GM12878 (cell line): ENCODE data around the gene GAS2. TPM values are rescaled to one million over a fixed set of nuclear protein-coding genes. Genes with fewer than 3 reads are reported as not detected.

Source experiments
- ASH2L ChIP-seq: fragments of 300-600, 200-600 bp; sonication (generic); IDR thresholded peaks from 2 replicates; pipeline ENCODE4 v1.6.1; 2017; ENCODE audit warnings: low read depth, mild to moderate bottlenecking, borderline replicate concordance
- CBFB ChIP-seq: IDR thresholded peaks from 2 replicates; pipeline ENCODE4 v1.6.1; 2016; ENCODE audit warnings: antibody characterized with exemption, low read depth
- EGR1 ChIP-seq, 2 experiments: IDR thresholded peaks; 1 replicate in 1 of 2; 2 replicates in 1 of 2; pipeline ENCODE4 v1.6.1; 2011 to 2012; ENCODE audit warnings: low read depth in 2 of 2, low read length in 2 of 2, borderline replicate concordance in 1 of 2, mild to moderate bottlenecking in 1 of 2, moderate library complexity in 1 of 2
- KAT2A ChIP-seq: conservative IDR thresholded peaks from 2 replicates; pipeline ENCODE4 v1.6.1; 2011; ENCODE audit warnings: low read depth, low read length; ENCODE audit not compliant: control insufficient read depth
- KDM1A ChIP-seq: fragments of 200-600 bp; sonication (generic); IDR thresholded peaks from 2 replicates; pipeline ENCODE4 v1.6.1; 2016; ENCODE audit warnings: borderline replicate concordance
- KLF5 ChIP-seq: fragments of 450-650 bp; IDR thresholded peaks from 2 replicates; pipeline ENCODE4 v1.6.1; 2014; ENCODE audit warnings: mild to moderate bottlenecking; ENCODE audit not compliant: partially characterized antibody
- MXI1 ChIP-seq: fragments of 150-350 bp; IDR thresholded peaks from 2 replicates; pipeline ENCODE4 v1.6.1; 2011; ENCODE audit warnings: low read depth, mild to moderate bottlenecking, inconsistent platforms, low read length, improper control_type of control experiment
- NFXL1 ChIP-seq: fragments of 450-650 bp; IDR thresholded peaks from 2 replicates; pipeline ENCODE4 v1.6.1; 2017; ENCODE audit warnings: antibody characterized with exemption, mild to moderate bottlenecking, borderline replicate concordance
- NRF1 ChIP-seq: conservative IDR thresholded peaks from 2 replicates; pipeline ENCODE4 v1.6.1; 2011; ENCODE audit warnings: mild to moderate bottlenecking, low read depth, low read length, improper control_type of control experiment
- POLR2AphosphoS2 ChIP-seq: IDR thresholded peaks from 2 replicates; pipeline ENCODE4 v1.6.1; 2011; ENCODE audit warnings: low read depth, mild to moderate bottlenecking, low read length, improper control_type of control experiment, moderate library complexity
- RCOR1 ChIP-seq: conservative IDR thresholded peaks from 2 replicates; pipeline ENCODE4 v1.6.1; 2012; ENCODE audit warnings: low read depth, low read length, improper control_type of control experiment
- RFX5 ChIP-seq: IDR thresholded peaks from 2 replicates; pipeline ENCODE4 v1.6.1; 2011; ENCODE audit warnings: low read depth, low read length, improper control_type of control experiment
- SP1 ChIP-seq: IDR thresholded peaks from one replicate; pipeline ENCODE4 v1.6.1; 2011; ENCODE audit warnings: low read depth, low read length
- WRNIP1 ChIP-seq: IDR thresholded peaks from 2 replicates; pipeline ENCODE4 v1.6.1; 2011; ENCODE audit warnings: low read depth, low read length, improper control_type of control experiment, borderline replicate concordance
- ZNF384 ChIP-seq: IDR thresholded peaks from 2 replicates; pipeline ENCODE4 v1.6.1; 2012; ENCODE audit warnings: low read depth, mild to moderate bottlenecking, low read length, improper control_type of control experiment, borderline replicate concordance
- polyA plus RNA-seq, 11 experiments: library from polyadenylated mRNA; depleted of rRNA in 4 of 11; unstranded in 6 of 11; stranded (reverse) in 5 of 11; fragments of >200 nt; fragmentation: Nextera tagmentation in 4 of 11; fragmentation: Illumina TruSeq in 1 of 11; extraction: Ambion mirVana in 4 of 11; extraction: Trizol in 1 of 11; gene quantifications; 1 replicate in 1 of 11; 2 replicates in 10 of 11; pipeline versions ENCODE4 v1.2.1 to v1.2.3, GENCODE V29; 2011 to 2016; ENCODE audit warnings: inconsistent platforms in 2 of 11, missing spikeins in 2 of 11, low read depth in 1 of 11
- total RNA-seq, 4 experiments: library from RNA; depleted of rRNA in 3 of 4; stranded (reverse); fragments of >200 nt in 3 of 4; fragmentation: Illumina TruSeq in 1 of 4; extraction: Trizol in 1 of 4; gene quantifications; 2 replicates each; pipeline versions ENCODE4 v1.2.1 to v1.2.3, GENCODE V29; 2013 to 2021
- TF ChIP-seq, protein P1 (sequence below): IDR thresholded peaks from 2 replicates; pipeline ENCODE4 v1.6.1; 2012; ENCODE audit warnings: low read depth, low read length, improper control_type of control experiment
- TF ChIP-seq, protein P2 (sequence below): fragments of 450-650 bp; IDR thresholded peaks from 2 replicates; pipeline ENCODE4 v1.6.1; 2016; ENCODE audit warnings: mild to moderate bottlenecking
- TF ChIP-seq, protein P3 (sequence below): fragments of 450-650 bp; IDR thresholded peaks from 2 replicates; pipeline ENCODE4 v1.6.1; 2017; ENCODE audit warnings: mild to moderate bottlenecking, moderate library complexity
- TF ChIP-seq, protein P4 (sequence below): fragments of 450-650 bp; conservative IDR thresholded peaks from 2 replicates; pipeline ENCODE4 v1.6.1; 2017; ENCODE audit warnings: mild to moderate bottlenecking, moderate library complexity
- TF ChIP-seq, protein P5 (sequence below): fragments of 450-650 bp; IDR thresholded peaks from 2 replicates; pipeline ENCODE4 v1.6.1; 2017; ENCODE audit warnings: mild to moderate bottlenecking, low read depth, inconsistent platforms; ENCODE audit not compliant: poor library complexity, severe bottlenecking

Gene GAS2
- total and polyA plus RNA-seq, 10 of the 15 experiments (the other 5 are each of a cell fraction or from before 2014, with no cell fraction given), result 16.4 to 81.4 (median 26.2) TPM

DNA sequence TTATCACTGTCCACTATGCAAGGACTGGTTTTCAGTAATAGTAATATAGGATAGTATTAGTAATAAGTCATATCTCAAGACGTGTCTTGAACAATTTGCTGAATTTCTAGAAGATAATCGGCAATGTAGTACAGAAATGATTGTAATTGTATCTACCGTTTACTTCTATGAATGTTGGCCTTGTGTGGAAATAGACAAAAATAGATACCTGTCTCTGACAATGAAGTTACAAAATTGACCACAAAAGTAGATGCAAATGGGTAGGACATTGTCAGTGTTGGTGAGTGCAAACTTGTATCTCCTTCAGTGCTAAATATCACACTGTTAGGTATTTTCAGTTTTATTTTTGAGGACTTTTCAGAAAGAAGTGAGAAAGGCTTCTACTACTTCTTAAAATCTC, 120.1 kb downstream of the GAS2 start (continued):
- TF ChIP-seq ASH2L, result no peak
- TF ChIP-seq KAT2A, result no peak
- no peak for TF ChIP-seq POLR2AphosphoS2
- no peak for TF ChIP-seq ZNF384
- TF ChIP-seq, protein P1, sequence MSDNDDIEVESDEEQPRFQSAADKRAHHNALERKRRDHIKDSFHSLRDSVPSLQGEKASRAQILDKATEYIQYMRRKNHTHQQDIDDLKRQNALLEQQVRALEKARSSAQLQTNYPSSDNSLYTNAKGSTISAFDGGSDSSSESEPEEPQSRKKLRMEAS, result no peak
- no peak for TF ChIP-seq WRNIP1
- no peak for TF ChIP-seq NRF1
- TF ChIP-seq RFX5, result no peak
- no peak for TF ChIP-seq RCOR1
- TF ChIP-seq, protein P2, sequence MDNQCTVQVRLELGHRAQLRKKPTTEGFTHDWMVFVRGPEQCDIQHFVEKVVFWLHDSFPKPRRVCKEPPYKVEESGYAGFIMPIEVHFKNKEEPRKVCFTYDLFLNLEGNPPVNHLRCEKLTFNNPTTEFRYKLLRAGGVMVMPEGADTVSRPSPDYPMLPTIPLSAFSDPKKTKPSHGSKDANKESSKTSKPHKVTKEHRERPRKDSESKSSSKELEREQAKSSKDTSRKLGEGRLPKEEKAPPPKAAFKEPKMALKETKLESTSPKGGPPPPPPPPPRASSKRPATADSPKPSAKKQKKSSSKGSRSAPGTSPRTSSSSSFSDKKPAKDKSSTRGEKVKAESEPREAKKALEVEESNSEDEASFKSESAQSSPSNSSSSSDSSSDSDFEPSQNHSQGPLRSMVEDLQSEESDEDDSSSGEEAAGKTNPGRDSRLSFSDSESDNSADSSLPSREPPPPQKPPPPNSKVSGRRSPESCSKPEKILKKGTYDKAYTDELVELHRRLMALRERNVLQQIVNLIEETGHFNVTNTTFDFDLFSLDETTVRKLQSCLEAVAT, result 0 out of 2 replicates have a peak, but pooled peaks have one; percentile 53
- no peak for TF ChIP-seq KDM1A
- TF ChIP-seq NFXL1, result no peak
- TF ChIP-seq CBFB, result 0 out of 2 replicates have a peak, but pooled peaks have one; percentile 32
- TF ChIP-seq, protein P3, sequence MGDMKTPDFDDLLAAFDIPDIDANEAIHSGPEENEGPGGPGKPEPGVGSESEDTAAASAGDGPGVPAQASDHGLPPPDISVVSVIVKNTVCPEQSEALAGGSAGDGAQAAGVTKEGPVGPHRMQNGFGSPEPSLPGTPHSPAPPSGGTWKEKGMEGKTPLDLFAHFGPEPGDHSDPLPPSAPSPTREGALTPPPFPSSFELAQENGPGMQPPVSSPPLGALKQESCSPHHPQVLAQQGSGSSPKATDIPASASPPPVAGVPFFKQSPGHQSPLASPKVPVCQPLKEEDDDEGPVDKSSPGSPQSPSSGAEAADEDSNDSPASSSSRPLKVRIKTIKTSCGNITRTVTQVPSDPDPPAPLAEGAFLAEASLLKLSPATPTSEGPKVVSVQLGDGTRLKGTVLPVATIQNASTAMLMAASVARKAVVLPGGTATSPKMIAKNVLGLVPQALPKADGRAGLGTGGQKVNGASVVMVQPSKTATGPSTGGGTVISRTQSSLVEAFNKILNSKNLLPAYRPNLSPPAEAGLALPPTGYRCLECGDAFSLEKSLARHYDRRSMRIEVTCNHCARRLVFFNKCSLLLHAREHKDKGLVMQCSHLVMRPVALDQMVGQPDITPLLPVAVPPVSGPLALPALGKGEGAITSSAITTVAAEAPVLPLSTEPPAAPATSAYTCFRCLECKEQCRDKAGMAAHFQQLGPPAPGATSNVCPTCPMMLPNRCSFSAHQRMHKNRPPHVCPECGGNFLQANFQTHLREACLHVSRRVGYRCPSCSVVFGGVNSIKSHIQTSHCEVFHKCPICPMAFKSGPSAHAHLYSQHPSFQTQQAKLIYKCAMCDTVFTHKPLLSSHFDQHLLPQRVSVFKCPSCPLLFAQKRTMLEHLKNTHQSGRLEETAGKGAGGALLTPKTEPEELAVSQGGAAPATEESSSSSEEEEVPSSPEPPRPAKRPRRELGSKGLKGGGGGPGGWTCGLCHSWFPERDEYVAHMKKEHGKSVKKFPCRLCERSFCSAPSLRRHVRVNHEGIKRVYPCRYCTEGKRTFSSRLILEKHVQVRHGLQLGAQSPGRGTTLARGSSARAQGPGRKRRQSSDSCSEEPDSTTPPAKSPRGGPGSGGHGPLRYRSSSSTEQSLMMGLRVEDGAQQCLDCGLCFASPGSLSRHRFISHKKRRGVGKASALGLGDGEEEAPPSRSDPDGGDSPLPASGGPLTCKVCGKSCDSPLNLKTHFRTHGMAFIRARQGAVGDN, result no peak
- TF ChIP-seq, protein P4, sequence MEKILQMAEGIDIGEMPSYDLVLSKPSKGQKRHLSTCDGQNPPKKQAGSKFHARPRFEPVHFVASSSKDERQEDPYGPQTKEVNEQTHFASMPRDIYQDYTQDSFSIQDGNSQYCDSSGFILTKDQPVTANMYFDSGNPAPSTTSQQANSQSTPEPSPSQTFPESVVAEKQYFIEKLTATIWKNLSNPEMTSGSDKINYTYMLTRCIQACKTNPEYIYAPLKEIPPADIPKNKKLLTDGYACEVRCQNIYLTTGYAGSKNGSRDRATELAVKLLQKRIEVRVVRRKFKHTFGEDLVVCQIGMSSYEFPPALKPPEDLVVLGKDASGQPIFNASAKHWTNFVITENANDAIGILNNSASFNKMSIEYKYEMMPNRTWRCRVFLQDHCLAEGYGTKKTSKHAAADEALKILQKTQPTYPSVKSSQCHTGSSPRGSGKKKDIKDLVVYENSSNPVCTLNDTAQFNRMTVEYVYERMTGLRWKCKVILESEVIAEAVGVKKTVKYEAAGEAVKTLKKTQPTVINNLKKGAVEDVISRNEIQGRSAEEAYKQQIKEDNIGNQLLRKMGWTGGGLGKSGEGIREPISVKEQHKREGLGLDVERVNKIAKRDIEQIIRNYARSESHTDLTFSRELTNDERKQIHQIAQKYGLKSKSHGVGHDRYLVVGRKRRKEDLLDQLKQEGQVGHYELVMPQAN, result no peak
- no peak for TF ChIP-seq EGR1 (IDR thresholded peaks at IDR 0.05; ENCODE audit: borderline replicate concordance in 1 of 2, low read depth in 2 of 2, low read length in 2 of 2)
- no peak for TF ChIP-seq MXI1
- TF ChIP-seq, protein P5, sequence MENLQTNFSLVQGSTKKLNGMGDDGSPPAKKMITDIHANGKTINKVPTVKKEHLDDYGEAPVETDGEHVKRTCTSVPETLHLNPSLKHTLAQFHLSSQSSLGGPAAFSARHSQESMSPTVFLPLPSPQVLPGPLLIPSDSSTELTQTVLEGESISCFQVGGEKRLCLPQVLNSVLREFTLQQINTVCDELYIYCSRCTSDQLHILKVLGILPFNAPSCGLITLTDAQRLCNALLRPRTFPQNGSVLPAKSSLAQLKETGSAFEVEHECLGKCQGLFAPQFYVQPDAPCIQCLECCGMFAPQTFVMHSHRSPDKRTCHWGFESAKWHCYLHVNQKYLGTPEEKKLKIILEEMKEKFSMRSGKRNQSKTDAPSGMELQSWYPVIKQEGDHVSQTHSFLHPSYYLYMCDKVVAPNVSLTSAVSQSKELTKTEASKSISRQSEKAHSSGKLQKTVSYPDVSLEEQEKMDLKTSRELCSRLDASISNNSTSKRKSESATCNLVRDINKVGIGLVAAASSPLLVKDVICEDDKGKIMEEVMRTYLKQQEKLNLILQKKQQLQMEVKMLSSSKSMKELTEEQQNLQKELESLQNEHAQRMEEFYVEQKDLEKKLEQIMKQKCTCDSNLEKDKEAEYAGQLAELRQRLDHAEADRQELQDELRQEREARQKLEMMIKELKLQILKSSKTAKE, result peak; percentile 68
- TF ChIP-seq KLF5, result no peak
- no peak for TF ChIP-seq SP1
